ENCODE data around the gene NPEPPS.

The NPEPPS gene

GRCh38 chr17:47605011-47605410 is 74.1 kb downstream of the NPEPPS start:
- Histone ChIP-seq H3K9me3 (ENCODE audit: control insufficient read depth, insufficient read depth, low read depth, low read length) (no peaks in the 10 kb centered on the region), H3K27ac (ENCODE audit: extremely low read depth, low read depth, low read length) (no peak overlapping the region; the same call in 1 of the 2 replicates), H3K4me3 (ENCODE audit: low read depth, low read length) (no peak overlapping the region), H3K4me1 (ENCODE audit: control insufficient read depth, insufficient read depth, low read length) (peaks cover 12% of the 10 kb centered on the region), H3K36me3 (ENCODE audit: control insufficient read depth in 2 of 2, insufficient read depth in 1 of 2, low read length in 2 of 2) (peaks cover 71 to 83% of the 10 kb centered on the region in 2 experiments)
- ChIA-PET POLR2A (no interaction called here), CTCF (interaction anchor here (0.7 to 4.6 kb wide), 3 partner anchors 11 to 247 kb away, joined by 3 to 41 read pairs (median 3); no protein-coding TSS in a partner anchor)
- TF ChIP-seq, protein P1, sequence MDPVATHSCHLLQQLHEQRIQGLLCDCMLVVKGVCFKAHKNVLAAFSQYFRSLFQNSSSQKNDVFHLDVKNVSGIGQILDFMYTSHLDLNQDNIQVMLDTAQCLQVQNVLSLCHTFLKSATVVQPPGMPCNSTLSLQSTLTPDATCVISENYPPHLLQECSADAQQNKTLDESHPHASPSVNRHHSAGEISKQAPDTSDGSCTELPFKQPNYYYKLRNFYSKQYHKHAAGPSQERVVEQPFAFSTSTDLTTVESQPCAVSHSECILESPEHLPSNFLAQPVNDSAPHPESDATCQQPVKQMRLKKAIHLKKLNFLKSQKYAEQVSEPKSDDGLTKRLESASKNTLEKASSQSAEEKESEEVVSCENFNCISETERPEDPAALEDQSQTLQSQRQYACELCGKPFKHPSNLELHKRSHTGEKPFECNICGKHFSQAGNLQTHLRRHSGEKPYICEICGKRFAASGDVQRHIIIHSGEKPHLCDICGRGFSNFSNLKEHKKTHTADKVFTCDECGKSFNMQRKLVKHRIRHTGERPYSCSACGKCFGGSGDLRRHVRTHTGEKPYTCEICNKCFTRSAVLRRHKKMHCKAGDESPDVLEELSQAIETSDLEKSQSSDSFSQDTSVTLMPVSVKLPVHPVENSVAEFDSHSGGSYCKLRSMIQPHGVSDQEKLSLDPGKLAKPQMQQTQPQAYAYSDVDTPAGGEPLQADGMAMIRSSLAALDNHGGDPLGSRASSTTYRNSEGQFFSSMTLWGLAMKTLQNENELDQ (tag by site-specific recombination; IDR thresholded peaks at IDR 0.05; ENCODE audit: low read depth), result no peak
- TF ChIP-seq ZNF548 (tag by site-specific recombination; IDR thresholded peaks at IDR 0.05) (no peak), ZNF560 (tag by site-specific recombination; IDR thresholded peaks at IDR 0.05; ENCODE audit: borderline replicate concordance) (no peak), ZNF660 (tag by site-specific recombination; IDR thresholded peaks at IDR 0.05) (no peak), KLF7 (tag by site-specific recombination; IDR thresholded peaks at IDR 0.05; ENCODE audit: borderline replicate concordance) (no peak)
- TF ChIP-seq, protein P2, sequence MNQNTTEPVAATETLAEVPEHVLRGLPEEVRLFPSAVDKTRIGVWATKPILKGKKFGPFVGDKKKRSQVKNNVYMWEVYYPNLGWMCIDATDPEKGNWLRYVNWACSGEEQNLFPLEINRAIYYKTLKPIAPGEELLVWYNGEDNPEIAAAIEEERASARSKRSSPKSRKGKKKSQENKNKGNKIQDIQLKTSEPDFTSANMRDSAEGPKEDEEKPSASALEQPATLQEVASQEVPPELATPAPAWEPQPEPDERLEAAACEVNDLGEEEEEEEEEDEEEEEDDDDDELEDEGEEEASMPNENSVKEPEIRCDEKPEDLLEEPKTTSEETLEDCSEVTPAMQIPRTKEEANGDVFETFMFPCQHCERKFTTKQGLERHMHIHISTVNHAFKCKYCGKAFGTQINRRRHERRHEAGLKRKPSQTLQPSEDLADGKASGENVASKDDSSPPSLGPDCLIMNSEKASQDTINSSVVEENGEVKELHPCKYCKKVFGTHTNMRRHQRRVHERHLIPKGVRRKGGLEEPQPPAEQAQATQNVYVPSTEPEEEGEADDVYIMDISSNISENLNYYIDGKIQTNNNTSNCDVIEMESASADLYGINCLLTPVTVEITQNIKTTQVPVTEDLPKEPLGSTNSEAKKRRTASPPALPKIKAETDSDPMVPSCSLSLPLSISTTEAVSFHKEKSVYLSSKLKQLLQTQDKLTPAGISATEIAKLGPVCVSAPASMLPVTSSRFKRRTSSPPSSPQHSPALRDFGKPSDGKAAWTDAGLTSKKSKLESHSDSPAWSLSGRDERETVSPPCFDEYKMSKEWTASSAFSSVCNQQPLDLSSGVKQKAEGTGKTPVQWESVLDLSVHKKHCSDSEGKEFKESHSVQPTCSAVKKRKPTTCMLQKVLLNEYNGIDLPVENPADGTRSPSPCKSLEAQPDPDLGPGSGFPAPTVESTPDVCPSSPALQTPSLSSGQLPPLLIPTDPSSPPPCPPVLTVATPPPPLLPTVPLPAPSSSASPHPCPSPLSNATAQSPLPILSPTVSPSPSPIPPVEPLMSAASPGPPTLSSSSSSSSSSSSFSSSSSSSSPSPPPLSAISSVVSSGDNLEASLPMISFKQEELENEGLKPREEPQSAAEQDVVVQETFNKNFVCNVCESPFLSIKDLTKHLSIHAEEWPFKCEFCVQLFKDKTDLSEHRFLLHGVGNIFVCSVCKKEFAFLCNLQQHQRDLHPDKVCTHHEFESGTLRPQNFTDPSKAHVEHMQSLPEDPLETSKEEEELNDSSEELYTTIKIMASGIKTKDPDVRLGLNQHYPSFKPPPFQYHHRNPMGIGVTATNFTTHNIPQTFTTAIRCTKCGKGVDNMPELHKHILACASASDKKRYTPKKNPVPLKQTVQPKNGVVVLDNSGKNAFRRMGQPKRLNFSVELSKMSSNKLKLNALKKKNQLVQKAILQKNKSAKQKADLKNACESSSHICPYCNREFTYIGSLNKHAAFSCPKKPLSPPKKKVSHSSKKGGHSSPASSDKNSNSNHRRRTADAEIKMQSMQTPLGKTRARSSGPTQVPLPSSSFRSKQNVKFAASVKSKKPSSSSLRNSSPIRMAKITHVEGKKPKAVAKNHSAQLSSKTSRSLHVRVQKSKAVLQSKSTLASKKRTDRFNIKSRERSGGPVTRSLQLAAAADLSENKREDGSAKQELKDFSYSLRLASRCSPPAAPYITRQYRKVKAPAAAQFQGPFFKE (tag by site-specific recombination; IDR thresholded peaks at IDR 0.05; ENCODE audit: borderline replicate concordance), result no peak

GRCh38 chr17:47607481-47607880 is 76.6 kb downstream of the NPEPPS start:
- TF ChIP-seq ZNF707 (tag by site-specific recombination; IDR thresholded peaks at IDR 0.05), result no peak
- TF ChIP-seq ZNF658 (tag by site-specific recombination; IDR thresholded peaks at IDR 0.05), result no peak
- no peak for TF ChIP-seq GLIS1 (tag by site-specific recombination; IDR thresholded peaks at IDR 0.05)
- TF ChIP-seq ZFP37 (tag by site-specific recombination; IDR thresholded peaks at IDR 0.05), result no peak
- TF ChIP-seq SCRT1 (tag by site-specific recombination; IDR thresholded peaks at IDR 0.05; ENCODE audit: borderline replicate concordance), result no peak
- no peak for TF ChIP-seq ZNF366 (tag by site-specific recombination; conservative IDR thresholded peaks at IDR 0.05)
- POLR2A ChIA-PET, result no interaction called here
- Histone ChIP-seq H3K4me3 (ENCODE audit: low read depth, low read length) (no peak overlapping the region), H3K4me1 (ENCODE audit: control insufficient read depth, insufficient read depth, low read length) (peaks cover 21% of the 10 kb centered on the region), H3K9me3 (ENCODE audit: control insufficient read depth, insufficient read depth, low read depth, low read length) (no peaks in the 10 kb centered on the region), H3K27ac (ENCODE audit: extremely low read depth, low read depth, low read length) (no peak overlapping the region), H3K36me3 (ENCODE audit: control insufficient read depth in 2 of 2, insufficient read depth in 1 of 2, low read length in 2 of 2) (peaks cover 55 to 70% of the 10 kb centered on the region in 2 experiments)
- CTCF ChIA-PET, result interaction anchor here (0.7 to 4.6 kb wide), 3 partner anchors 9 to 39 kb away, joined by 4 to 41 read pairs (median 9); no protein-coding TSS in a partner anchor

Measured in HEK293 (cell line).